Heart left ventricle (tissue), 16 donors: ENCODE data around the gene SGCA. TPM values are rescaled to one million over a fixed set of nuclear protein-coding genes. Genes with fewer than 3 reads are reported as not detected.

ENCODE experiments used
- ATAC-seq, 4 donors: fragments of 200-7000 bp; cut with Tn5 transposase; one replicate each; pipeline ENCODE4 v1.9.1; 2020 to 2022; ENCODE audit warnings: moderate library complexity in 4 of 4, mild to moderate bottlenecking in 3 of 4, moderate number of reproducible peaks in 1 of 4
- DNase-seq, 5 donors: peaks; one replicate each; pipeline ENCODE4 v3.0.0-alpha.2; 2020
- H3K27ac ChIP-seq, 12 donors: fragments of 200-600 bp; sonication (generic) in 4 of 12; one replicate each; pipeline versions ENCODE4 v1.5.0 to v1.8.0; 2016 to 2022; ENCODE audit warnings: mild to moderate bottlenecking in 2 of 12
- H3K27me3 ChIP-seq, 9 donors: fragments of 200-600 bp; sonication (generic) in 2 of 9; one replicate each; pipeline versions ENCODE4 v1.5.1 to v1.8.0; 2016 to 2022; ENCODE audit warnings: mild to moderate bottlenecking in 3 of 9
- H3K36me3 ChIP-seq, 9 donors: fragments of 200-600 bp; sonication (generic) in 2 of 9; one replicate each; pipeline versions ENCODE4 v1.5.0 to v1.8.0; 2018 to 2022; ENCODE audit warnings: mild to moderate bottlenecking in 2 of 9
- H3K4me1 ChIP-seq, 12 donors: fragments of 200-600 bp; sonication (generic) in 4 of 12; one replicate each; pipeline versions ENCODE4 v1.5.0 to v1.8.0; 2016 to 2022; ENCODE audit warnings: mild to moderate bottlenecking in 3 of 12
- H3K4me3 ChIP-seq, 12 donors: fragments of 200-600 bp; sonication (generic) in 4 of 12; one replicate each; pipeline versions ENCODE4 v1.5.0 to v1.8.0; 2017 to 2022; ENCODE audit warnings: mild to moderate bottlenecking in 9 of 12, moderate library complexity in 4 of 12
- H3K9me3 ChIP-seq, 12 donors: fragments of 200-600 bp; sonication (generic) in 4 of 12; one replicate each; pipeline versions ENCODE4 v1.5.0 to v1.8.0; 2016 to 2022; ENCODE audit warnings: mild to moderate bottlenecking in 1 of 12
- POLR2A ChIP-seq, 2 donors: fragments of 450-650 bp; IDR thresholded peaks; one replicate each; pipeline ENCODE4 v1.6.1; 2017; ENCODE audit warnings: antibody characterized with exemption in 2 of 2, mild to moderate bottlenecking in 2 of 2, moderate library complexity in 2 of 2
- WGBS, 4 donors: extraction: QIAGEN DNeasy Blood & Tissue Kit in 2 of 4; methylation state at CpG; one replicate each; pipeline versions ENCODE4 v1.1.5 to v1.1.7; 2013 to 2018; 5-methylcytosine and 5-hydroxymethylcytosine counted together
- intact Hi-C, 10 donors: fragments of 100-400 bp; cut with DNase I; formaldehyde crosslinking; loops; one replicate each; pipeline versions ENCODE4 v1.11.1 to v1.14.2; 2022
- polyA plus RNA-seq, 2 donors: library from polyadenylated mRNA; stranded (reverse); fragments of 200-250 nt; gene quantifications; one replicate each; pipeline ENCODE4 v1.2.3, GENCODE V29; 2013
- total RNA-seq, 9 donors: library from RNA; depleted of rRNA in 2 of 9; stranded (reverse); fragments of >200 nt in 2 of 9; fragmentation: NEBNext Ultra II Directional in 3 of 9; extraction: Animal tissue kit (Norgen Biotek cat#: 25700) in 3 of 9; gene quantifications; one replicate each; pipeline versions ENCODE4 v1.1.0 to v1.2.4, GENCODE V29; 2016 to 2023
- TF ChIP-seq, protein P1 (sequence below), 12 donors: fragments of 200-600 bp; sonication (generic) in 4 of 12; IDR thresholded peaks; one replicate each; pipeline versions ENCODE4 v1.5.0 to v1.8.0; 2018 to 2022; ENCODE audit warnings: antibody characterized with exemption in 12 of 12, mild to moderate bottlenecking in 5 of 12
- donor health status: ischemic (EF 13 %, LVEDD 7.1; RV severe dilation, severe dysfunction).
- donor health status: healthy with polysubstance abuse.
- donor health status: DM: no; HTN: yes; CAD: no.
- donor health status: DM: no; HTN: no; CAD: no.
- donor health status: ischemic (EF 25% LVEDD 6.9; RV normal size, moderate dysfunction).
- donor health status: ischemic (EF 25% LVEDD 5.7; RV mildly dilated, moderate dysfunction).
- donor health status: healthy.
- donor health status: DM: yes; HTN: yes; CAD: no.
- donor health status: ischemic (EF 35%, LVEDD 5.7; RV mildly dilated, moderate dysfunction).
- donor health status: nonischemic (EF 11% LVEDD 7.7; RV severe dilation, severe dysfunction).
- donor health status: DM: yes; HTN: yes; CAD: no.
- donor health status: PGD.
- donor health status: ischemic (EF 29% LVEDD 5.4; RV normal size, mild dysfunction).
- donor health status: nonischemic (EF 23%, LVEDD 6.1; RV moderate dilation, normal function).

Gene SGCA
- total and polyA plus RNA-seq, 11 donors, result 96.5 to 225 (median 151) TPM

- DNase-seq (no peak), ATAC-seq (no peak)
- peak overlapping the region in 1 of 12 donors; percentile 74 for H3K27ac ChIP-seq
- peaks cover 0 to 32% (median 11%) of the 10 kb centered on the region in 12 donors for H3K4me1 ChIP-seq
- H3K27me3 ChIP-seq, result no peaks in the 10 kb centered on the region
- H3K9me3 ChIP-seq, result no peaks in the 10 kb centered on the region
- no peak for TF ChIP-seq POLR2A (IDR thresholded peaks at IDR 0.05)
- TF ChIP-seq, protein P1, sequence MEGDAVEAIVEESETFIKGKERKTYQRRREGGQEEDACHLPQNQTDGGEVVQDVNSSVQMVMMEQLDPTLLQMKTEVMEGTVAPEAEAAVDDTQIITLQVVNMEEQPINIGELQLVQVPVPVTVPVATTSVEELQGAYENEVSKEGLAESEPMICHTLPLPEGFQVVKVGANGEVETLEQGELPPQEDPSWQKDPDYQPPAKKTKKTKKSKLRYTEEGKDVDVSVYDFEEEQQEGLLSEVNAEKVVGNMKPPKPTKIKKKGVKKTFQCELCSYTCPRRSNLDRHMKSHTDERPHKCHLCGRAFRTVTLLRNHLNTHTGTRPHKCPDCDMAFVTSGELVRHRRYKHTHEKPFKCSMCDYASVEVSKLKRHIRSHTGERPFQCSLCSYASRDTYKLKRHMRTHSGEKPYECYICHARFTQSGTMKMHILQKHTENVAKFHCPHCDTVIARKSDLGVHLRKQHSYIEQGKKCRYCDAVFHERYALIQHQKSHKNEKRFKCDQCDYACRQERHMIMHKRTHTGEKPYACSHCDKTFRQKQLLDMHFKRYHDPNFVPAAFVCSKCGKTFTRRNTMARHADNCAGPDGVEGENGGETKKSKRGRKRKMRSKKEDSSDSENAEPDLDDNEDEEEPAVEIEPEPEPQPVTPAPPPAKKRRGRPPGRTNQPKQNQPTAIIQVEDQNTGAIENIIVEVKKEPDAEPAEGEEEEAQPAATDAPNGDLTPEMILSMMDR (IDR thresholded peaks at IDR 0.05), result no peak
- H3K36me3 ChIP-seq, result peaks cover 0 to 31% (median 25%) of the 10 kb centered on the region in 9 donors
- WGBS, 4 donors, result 81 to 86% (median 83%) methylated on average over 18 of the region's 18 CpGs
- no peak overlapping the region for H3K4me3 ChIP-seq
- intact Hi-C loops, result loop anchor here in 1 of 10 donors (5.0 kb wide), 1 partner anchor 66 kb away; no protein-coding TSS in a partner anchor
Observed at GRCh38 chr17:50182783-50183420, 17.1 kb downstream of the SGCA start.

GRCh38 chr17:50183421-50183994, 17.7 kb downstream of the SGCA start:
- peak in 2 of 5 donors; percentile 22 to 55 for DNase-seq
- Histone ChIP-seq H3K36me3 (peaks cover 0 to 37% (median 29%) of the 10 kb centered on the region in 9 donors), H3K4me3 (peak overlapping the region in 1 of 12 donors; percentile 15), H3K27ac (peak overlapping the region in 2 of 12 donors; percentile 10 to 74), H3K9me3 (no peaks in the 10 kb centered on the region), H3K27me3 (no peaks in the 10 kb centered on the region), H3K4me1 (peaks cover 0 to 25% (median 5%) of the 10 kb centered on the region in 12 donors)
- TF ChIP-seq, protein P1 (IDR thresholded peaks at IDR 0.05), result no peak
- no peak for TF ChIP-seq POLR2A (IDR thresholded peaks at IDR 0.05)
- intact Hi-C loops, result loop anchor here in 1 of 10 donors (5.0 kb wide), 1 partner anchor 66 kb away; no protein-coding TSS in a partner anchor
- ATAC-seq, result no peak
- WGBS, 4 donors, result 62 to 67% (median 65%) methylated on average over 12 of the region's 12 CpGs

DNA sequence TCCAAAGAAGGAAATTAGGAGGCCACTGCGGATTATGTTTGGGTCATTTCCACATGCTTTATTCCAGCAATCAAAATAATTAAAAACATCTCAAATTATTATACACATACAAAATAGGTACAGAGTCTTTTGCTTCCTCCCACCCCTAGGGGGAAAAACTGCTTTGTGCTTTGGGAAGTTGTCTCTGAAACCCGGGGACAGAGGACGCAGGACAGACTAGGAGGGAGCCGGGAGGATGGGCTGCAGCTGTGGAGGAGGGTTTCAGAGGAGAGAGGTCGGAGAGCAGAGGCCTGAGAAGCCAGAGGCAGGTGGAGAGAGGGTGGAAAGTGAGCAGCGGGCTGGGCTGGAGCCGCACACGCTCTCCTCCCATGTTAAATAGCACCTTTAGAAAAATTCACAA, 18.3 kb downstream of the SGCA start:
- no peaks in the 10 kb centered on the region for H3K9me3 ChIP-seq
- peak in 1 of 5 donors; percentile 20 for DNase-seq
- TF ChIP-seq, protein P1 (IDR thresholded peaks at IDR 0.05), result no peak
- TF ChIP-seq POLR2A (IDR thresholded peaks at IDR 0.05), result no peak
- intact Hi-C loops, result loop anchor here in 1 of 10 donors (5.0 kb wide), 1 partner anchor 67 kb away; no protein-coding TSS in a partner anchor
- no peak for ATAC-seq
- peaks cover 0 to 42% (median 34%) of the 10 kb centered on the region in 9 donors for H3K36me3 ChIP-seq
- peaks cover 0 to 22% (median under 1%) of the 10 kb centered on the region in 12 donors for H3K4me1 ChIP-seq
- WGBS, 4 donors, result 54 to 66% (median 63%) methylated on average over 8 of the region's 8 CpGs
- peak overlapping the region in 3 of 12 donors; percentile 10 to 74 (median 34) for H3K27ac ChIP-seq
- H3K27me3 ChIP-seq, result no peaks in the 10 kb centered on the region
- peak overlapping the region in 1 of 12 donors; percentile 15 for H3K4me3 ChIP-seq
